CD4-positive, alpha-beta T cell treated with Interleukin-4 for 1 hour (primary cell): ENCODE measurements around the gene MPP4.
"Not testable (repeated sequence)": the region's sequence is repeated elsewhere in the genome, so short reads cannot be mapped to it uniquely, and the experiment has no call there.

Experiments used
- DNase-seq, 2 donors: peaks; one replicate each; pipeline ENCODE4 v3.0.0-alpha.2; 2020 to 2022

The MPP4 gene

GRCh38 chr2:201671205-201671604, 27.2 kb downstream of the MPP4 start:
- DNase-seq = not testable (repeated sequence)

- no peak for DNase-seq
These were observed 28.6 kb downstream of the MPP4 start for GRCh38 chr2:201669865-201670264.

- DNase-seq = no peak
These were observed 30.0 kb downstream of the MPP4 start for GRCh38 chr2:201668402-201668910.

- no peak for DNase-seq
These were observed 34.1 kb downstream of the MPP4 start for GRCh38 chr2:201664334-201664733.

GRCh38 chr2:201661366-201661765, 37.1 kb downstream of the MPP4 start:
- no peak for DNase-seq

GRCh38 chr2:201660293-201660895, 38.0 kb downstream of the MPP4 start:
- no peak for DNase-seq

- no peak for DNase-seq
These were observed 41.7 kb downstream of the MPP4 start for GRCh38 chr2:201656740-201657139.

- peak; percentile 43 to 47 for DNase-seq
These were observed 42.3 kb downstream of the MPP4 start for GRCh38 chr2:201656102-201656501.

- no peak for DNase-seq
These were observed 43.6 kb downstream of the MPP4 start for GRCh38 chr2:201654616-201655384.

GRCh38 chr2:201653221-201653620, 45.2 kb downstream of the MPP4 start:
- no peak for DNase-seq

- DNase-seq = no peak
These were observed 49.0 kb downstream of the MPP4 start for GRCh38 chr2:201649442-201649841.

GRCh38 chr2:201647431-201647830, 51.0 kb downstream of the MPP4 start:
- DNase-seq = no peak

GRCh38 chr2:201644001-201644400, 54.4 kb downstream of the MPP4 start:
- DNase-seq = no peak

- peak; percentile 53 to 63 for DNase-seq
These were observed 55.1 kb downstream of the MPP4 start, which contains the start of gene TMEM237 for GRCh38 chr2:201643216-201643890. Gene TMEM237 (minus strand): TSS chr2:201643503. CDS start chr2:201643400, 103 bp downstream.

- DNase-seq = peak; percentile 80 to 86
These were observed 55.7 kb downstream of the MPP4 start for GRCh38 chr2:201642579-201643215.

GRCh38 chr2:201642086-201642578, 56.3 kb downstream of the MPP4 start:
- DNase-seq = no peak

GRCh38 chr2:201639205-201639604, 59.2 kb downstream of the MPP4 start:
- no peak for DNase-seq

GRCh38 chr2:201638326-201638725, 60.1 kb downstream of the MPP4 start:
- no peak for DNase-seq

GRCh38 chr2:201633661-201634249, 64.7 kb downstream of the MPP4 start:
- DNase-seq = no peak

GRCh38 chr2:201631041-201631440, 67.4 kb downstream of the MPP4 start:
- DNase-seq = no peak

- no peak for DNase-seq
These were observed 67.9 kb downstream of the MPP4 start for GRCh38 chr2:201630577-201630976.

- no peak for DNase-seq
These were observed 69.9 kb downstream of the MPP4 start for GRCh38 chr2:201628545-201628944.
